NCI-H1092 treated with DMSO at 0.1 percent for 48 hours (cell line): Measurements from ENCODE around the gene LTO1.

Experiments
- DNase-seq: peaks from one replicate; lab custom pipeline; 2025; lab: John Stamatoyannopoulos, UW

The LTO1 gene

DNA sequence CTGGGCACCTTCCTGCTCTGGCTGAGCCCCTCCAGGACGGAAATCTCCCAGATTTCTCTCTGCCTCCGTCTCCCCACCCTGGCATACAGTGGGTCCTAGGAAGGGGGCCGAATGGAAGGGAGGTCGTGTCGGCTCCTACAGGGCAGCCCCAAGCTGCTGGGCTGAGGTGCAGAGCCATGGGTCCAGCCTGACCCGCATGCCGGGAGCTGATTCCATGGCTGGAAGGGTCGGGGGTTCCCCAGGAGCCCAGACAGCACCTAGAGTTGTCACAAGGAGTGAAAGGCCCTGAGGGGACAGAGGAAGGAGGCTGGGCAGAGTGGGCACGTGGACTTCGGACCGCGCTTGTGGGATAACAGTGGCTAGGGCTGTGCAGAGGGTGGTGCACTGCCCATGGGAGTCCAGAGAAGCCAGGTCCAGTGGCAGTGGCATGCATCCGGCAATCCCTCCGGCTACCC lies 17.7 kb downstream of the LTO1 start:
- DNase-seq: no peak

DNA sequence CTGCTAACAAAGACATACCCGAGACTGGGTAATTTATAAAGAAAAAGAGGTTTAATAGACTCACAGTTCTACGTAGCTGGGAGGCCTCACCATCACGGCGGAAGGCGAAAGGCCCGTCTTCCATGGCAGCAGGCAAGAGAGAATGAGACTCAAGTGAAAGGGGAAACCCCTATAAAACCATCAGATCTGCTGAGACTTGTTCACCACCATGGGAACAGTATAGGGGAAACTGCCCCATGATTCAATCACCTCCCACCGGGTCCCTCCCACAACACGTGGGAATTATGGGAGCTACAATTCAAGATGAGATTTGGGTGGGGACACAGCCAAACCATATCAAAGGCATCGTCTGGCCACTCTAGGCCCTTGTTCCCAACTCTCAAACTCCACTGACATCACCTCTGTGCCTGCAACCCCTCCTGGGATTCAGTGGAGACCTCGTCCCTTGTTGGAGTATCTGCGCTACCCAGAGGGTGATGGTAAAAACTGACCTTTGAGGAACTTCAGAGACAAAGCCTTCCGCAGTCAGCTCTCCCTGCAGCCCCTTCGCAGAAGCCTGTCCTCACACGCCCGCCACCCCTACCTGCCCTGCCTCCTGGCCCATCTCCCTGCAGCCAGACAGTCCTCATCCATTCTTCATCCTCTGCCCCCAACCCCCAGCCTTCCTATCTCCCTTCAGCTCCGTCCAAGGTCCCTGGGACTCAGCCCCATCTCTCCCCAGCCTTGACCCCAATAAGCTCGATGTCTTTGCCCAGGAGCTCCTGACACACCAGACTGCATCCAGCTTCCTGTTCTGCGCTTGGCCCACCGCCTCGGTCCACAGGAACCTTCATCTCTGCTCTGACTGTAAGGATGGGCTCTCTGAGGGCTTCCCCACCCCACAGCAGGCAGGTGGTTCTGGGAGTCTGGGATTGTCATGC lies 18.4 kb downstream of the LTO1 start:
- DNase-seq: no peak

- no peak for DNase-seq
These were observed 19.4 kb downstream of the LTO1 start for GRCh38 chr11:69655479-69656428.

DNA sequence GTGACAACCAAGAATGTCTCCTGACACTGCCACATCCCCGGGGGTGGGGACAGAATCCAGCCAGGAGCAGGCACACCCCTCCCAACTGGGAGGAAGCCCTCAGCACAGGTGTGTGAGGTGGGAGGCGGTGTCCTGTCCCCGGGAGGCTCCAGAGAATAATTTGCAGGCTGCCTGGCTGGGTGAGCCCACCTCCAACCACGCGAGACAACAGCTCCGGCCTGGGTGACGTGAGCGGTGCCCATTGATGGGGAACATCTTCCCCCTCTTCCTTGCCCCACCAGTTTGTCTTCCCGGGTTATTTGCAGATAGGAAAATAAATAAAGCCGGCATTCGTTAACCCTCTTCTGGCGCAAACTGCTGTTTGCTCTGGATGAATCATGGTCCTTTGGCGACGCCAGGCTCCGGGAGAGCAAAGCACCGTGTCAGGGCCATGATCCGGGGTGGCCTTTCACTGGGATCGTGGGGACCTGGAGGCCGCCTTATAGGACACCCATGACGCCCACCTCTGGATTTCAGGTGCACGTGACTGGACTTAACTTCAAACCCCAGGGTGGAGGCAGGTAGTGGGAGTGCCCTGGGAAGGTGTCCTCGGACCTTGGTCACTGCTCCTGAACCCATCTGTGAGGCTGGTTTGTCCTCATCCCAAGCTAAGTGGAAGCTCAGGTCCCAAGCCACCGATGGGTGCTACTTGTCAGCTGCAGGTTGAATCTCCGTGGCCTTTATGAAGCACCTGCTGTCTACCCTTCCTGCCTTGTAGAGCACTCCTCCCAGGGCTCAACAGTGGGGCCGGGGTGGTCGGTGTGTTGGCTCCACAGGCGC lies 20.3 kb downstream of the LTO1 start:
- no peak for DNase-seq

DNA sequence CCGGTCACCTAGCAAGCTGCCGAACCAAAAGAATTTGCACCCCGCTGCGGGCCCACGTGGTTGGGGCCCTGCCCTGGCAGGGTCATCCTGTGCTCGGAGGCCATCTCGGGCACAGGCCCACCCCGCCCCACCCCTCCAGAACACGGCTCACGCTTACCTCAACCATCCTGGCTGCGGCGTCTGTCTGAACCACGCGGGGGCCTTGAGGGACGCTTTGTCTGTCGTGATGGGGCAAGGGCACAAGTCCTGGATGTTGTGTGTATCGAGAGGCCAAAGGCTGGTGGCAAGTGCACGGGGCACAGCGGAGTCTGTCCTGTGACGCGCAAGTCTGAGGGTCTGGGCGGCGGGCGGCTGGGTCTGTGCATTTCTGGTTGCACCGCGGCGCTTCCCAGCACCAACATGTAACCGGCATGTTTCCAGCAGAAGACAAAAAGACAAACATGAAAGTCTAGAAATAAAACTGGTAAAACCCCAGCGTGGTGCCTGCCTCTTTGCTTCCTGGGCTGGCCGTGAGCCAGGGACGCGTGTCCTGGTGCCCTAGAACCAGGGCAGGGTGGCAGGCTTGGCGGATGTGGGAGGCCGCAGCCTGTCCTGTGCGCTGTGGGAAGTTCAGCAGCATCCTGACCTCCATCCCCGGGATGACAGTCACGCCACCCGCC lies 21.0 kb downstream of the LTO1 start:
- peak; percentile 30 for DNase-seq

- DNase-seq: no peak
These were observed 21.7 kb downstream of the LTO1 start for GRCh38 chr11:69653406-69653960.

GRCh38 chr11:69652999-69653398 lies 22.2 kb downstream of the LTO1 start:
- DNase-seq: no peak

- DNase-seq: no peak
These were observed 23.1 kb downstream of the LTO1 start for GRCh38 chr11:69651834-69652620.

DNA sequence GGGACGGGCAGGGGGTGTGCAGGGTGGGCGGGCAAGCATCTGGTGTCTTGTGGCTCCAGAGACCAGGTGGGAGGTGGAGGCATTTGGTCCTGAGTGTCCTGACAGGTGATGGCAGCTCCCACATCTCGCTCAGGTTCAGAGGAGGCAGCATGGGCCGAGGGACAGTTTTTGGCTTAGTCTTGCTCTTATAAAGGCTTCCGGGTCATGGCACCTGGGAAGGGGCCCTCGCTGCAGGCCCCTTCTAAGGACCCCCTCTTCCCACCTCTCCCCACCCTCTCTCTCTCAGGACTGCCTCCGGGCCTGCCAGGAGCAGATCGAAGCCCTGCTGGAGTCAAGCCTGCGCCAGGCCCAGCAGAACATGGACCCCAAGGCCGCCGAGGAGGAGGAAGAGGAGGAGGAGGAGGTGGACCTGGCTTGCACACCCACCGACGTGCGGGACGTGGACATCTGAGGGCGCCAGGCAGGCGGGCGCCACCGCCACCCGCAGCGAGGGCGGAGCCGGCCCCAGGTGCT lies 24.3 kb downstream of the LTO1 start:
- DNase-seq: no peak

DNA sequence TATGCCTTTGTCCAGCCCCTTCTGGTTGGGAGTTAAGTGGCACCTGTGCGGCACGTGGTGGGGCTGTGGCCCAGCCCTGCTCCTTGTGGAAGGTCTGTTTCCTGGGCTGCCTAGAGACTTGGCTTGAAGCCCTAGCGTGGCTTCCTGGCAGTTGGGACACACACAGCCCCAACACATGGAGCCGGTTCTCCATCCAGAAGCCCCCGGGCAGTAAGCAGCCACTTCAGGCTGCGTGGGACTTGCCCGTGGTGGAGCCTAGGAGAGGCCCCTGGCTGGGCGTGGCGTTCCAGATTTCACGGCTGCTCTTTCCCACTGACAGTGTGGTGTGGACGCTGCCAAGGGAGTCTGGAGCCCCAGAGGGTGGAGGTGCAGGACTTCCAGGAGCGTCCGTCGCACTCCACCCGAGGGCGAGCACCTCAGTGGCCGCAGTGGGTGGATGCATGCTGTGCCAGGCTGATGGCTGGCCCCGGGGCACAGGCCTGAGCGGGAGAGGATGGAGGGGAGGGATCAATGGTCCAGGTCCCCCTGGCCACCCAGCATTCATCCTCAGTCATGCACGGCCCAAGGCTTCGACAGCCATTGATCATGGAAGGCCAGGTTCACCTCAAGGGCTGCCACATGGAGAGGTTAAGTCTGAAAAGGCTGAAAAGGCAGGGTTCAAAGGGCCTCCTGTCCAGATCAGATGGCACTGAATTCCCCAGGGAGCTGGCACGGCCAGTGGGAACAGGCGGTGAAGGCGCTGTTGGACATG lies 24.9 kb downstream of the LTO1 start:
- DNase-seq: no peak

- DNase-seq: no peak
These were observed 25.6 kb downstream of the LTO1 start for GRCh38 chr11:69649576-69649900.

DNA sequence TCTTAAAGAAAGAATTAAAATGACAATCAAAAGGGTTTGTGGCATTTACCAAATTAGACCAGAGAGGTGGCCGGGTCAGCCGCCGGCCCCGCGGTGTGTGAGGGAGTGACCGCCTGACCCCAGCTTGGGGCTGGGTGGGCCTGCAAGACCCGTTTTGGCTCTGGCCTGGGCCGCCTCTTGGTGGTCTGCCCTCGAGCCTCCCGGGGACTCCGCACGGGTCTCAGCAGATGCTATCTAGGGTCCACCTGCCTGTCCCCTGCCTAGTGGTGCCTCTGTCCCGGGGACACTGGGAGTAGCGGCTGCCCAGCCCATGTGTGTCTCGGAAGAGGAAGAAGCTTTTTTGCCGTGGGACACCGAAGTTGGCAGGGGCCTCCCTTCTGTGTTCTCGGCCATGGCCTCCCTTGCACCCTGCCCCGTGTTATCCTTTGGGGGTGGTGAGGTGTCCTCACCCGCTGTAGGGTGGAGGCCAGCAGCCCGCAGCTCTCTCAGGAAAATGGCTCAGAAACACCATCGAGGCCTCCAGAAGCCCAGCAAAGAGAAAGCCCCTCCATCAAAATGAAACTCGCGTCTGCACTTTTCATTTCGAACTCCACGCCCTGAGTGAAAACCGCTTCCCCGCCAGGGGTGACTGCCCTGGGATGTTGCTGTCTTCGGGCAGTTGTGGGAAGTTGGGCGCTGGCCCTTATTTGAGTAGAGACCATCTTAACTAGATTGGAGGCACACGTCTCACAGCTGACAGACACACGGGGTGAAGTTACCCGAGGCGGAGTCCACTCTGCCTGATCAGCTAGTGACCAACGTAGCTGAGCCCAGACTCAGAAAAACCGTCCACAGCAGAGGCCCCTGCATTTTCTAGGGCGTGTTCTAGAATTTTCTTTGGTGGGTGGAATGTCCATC lies 26.2 kb downstream of the LTO1 start:
- DNase-seq: no peak

DNA sequence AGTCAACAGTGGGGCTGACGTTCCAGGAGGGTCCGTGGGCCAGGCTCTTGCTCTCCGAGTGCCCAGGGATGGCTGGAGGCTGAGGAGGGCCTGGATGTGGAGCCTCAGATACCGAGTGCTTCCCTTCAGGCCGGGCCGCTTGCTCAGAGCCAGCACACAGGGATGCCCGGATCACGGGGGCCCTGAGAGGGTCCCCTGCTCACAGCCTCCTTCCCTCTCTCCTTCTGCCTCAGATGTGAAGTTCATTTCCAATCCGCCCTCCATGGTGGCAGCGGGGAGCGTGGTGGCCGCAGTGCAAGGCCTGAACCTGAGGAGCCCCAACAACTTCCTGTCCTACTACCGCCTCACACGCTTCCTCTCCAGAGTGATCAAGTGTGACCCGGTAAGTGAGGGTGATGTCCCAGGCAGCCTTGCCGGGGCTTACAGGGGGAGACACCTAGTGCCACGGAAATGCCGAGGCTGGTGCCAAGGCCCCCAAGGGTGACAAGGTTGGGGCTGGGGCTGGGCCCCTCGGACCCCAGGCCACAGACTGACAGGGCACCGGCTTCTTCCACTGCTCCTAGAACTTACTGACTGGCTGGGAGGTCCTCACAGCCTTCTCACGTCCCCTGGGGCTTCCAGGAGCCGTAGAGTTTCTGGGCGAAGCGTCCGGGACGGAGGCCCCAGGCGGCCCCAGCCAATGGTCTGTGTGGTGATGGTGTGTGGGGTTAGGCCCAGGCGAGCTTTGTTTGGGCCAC lies 27.2 kb downstream of the LTO1 start:
- no peak for DNase-seq

- DNase-seq: no peak
These were observed 27.8 kb downstream of the LTO1 start for GRCh38 chr11:69647390-69647748.

DNA sequence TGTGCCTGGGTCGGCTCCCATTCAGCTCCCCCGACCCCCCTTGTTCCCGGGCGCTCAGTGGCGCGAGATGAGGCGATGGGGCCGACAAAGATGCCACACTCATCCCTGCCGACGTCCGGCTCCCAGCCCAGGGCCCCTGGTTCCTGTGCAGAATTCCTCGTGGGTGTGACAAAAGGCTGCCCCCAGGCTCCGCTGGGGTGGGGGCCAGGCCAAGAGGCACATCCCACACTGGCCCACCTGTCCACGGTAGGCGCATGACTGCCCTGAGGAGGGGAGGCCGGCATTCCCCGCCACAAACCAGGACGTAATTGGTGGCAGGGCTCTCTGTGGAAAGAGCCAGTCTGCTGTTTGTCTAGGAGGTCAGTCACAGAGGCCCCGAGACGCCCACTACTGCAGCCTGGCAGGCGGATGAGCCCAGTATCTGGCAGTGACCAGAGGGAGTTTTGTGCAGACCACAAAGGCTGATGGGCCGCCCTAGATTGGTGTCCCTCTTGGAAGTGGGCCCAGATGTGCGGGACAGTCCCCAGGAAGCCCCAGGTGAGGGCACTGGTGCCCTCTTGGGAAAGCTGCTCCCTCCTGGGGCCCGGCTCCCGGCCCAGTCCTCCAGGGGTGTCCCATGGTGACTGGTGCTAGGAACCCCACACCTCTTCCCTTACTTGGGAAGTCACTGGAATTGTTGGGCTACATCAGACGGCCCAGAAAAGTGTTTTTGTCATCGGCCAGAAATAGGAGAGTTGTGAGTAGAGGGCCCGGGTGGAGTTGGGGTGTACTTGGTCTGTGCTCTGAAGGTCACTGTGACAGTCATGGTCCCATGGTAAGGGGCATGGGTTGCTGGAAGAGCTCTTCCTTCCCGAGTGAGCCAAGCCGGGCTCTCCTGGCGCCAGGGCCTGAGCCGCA lies 28.4 kb downstream of the LTO1 start:
- DNase-seq: no peak

GRCh38 chr11:69645801-69646492 lies 29.2 kb downstream of the LTO1 start:
- no peak for DNase-seq
